ENCODE measurements around the gene USP7. TPM values are rescaled to one million over a fixed set of nuclear protein-coding genes. Genes with fewer than 3 reads are reported as not detected.

Gene USP7
- total RNA-seq, 1 experiment from 2014 or later = 73.8 TPM

DNA sequence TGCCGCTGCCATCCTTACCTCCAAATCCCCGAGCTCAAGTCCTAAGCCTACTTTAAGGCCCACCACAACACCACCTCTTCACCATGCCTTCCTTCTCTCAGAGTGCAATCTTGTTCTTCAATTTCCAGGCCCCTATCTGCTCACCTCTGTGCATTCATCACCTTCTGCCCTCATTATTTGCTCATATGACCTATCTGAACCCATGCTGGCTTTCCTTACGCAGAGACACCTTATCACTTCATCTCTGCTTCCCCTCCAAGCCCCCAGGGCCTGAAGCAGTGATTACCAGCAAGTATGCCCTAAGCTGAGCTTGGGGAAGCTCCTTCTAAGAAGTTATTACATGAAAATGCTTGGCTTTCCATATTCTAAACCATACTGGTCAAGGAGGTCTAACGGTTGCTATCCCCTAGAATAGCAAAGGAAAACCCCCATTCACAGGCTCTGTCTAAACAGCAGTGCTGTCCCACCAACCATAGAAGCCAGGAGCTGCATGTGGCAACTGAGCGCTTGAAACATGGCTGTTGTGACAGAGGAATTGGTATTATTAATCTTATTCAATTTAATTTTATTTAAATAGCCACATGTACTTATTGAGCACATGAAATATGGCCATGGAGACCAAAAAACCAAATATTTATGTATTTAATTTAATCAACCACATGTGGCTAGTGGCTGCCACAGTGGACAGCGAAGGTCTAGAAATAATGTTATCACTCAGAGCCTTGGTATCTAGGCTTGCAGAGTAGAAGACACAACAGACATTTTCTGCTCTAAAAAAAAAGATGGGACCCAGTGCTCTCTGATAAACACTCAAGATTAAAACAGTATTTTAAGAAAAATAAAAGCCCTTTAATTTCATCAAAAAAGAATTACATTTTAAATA, 13.9 kb downstream of the USP7 start:
- no peak overlapping the region for H2AFZ ChIP-seq (ENCODE audit: low read length)
- peaks cover 95% of the 10 kb centered on the region for H3K79me2 ChIP-seq (ENCODE audit: low read length)
- no peaks in the 10 kb centered on the region for H3K9me3 ChIP-seq (ENCODE audit: low read length)
- H3F3A ChIP-seq (ENCODE audit: low read length, unreplicated experiment) = no peaks in the 10 kb centered on the region
- ChIA-PET CTCF (no interaction called here), POLR2A (ENCODE audit: unreplicated experiment) (no interaction called here)
- H3K27ac ChIP-seq (ENCODE audit: low read length) = no peak overlapping the region
- intact Hi-C loops (cut with micrococcal nuclease) = no loop called here
- H3K4me3 ChIP-seq (ENCODE audit: low read length) = no peak overlapping the region
- peaks cover 89% of the 10 kb centered on the region for H4K20me1 ChIP-seq (ENCODE audit: low read length)
- no peak for DNase-seq
- H3K36me3 ChIP-seq (ENCODE audit: low read depth, low read length) = no peaks in the 10 kb centered on the region
- BruUV-seq (replicated peaks) = no TSS peak
- H3K9me2 ChIP-seq (replicated peaks; ENCODE audit: low read length) = no peaks in the 10 kb centered on the region
- H3K27me3 ChIP-seq (ENCODE audit: low read length) = no peaks in the 10 kb centered on the region
- TF ChIP-seq, protein P1, sequence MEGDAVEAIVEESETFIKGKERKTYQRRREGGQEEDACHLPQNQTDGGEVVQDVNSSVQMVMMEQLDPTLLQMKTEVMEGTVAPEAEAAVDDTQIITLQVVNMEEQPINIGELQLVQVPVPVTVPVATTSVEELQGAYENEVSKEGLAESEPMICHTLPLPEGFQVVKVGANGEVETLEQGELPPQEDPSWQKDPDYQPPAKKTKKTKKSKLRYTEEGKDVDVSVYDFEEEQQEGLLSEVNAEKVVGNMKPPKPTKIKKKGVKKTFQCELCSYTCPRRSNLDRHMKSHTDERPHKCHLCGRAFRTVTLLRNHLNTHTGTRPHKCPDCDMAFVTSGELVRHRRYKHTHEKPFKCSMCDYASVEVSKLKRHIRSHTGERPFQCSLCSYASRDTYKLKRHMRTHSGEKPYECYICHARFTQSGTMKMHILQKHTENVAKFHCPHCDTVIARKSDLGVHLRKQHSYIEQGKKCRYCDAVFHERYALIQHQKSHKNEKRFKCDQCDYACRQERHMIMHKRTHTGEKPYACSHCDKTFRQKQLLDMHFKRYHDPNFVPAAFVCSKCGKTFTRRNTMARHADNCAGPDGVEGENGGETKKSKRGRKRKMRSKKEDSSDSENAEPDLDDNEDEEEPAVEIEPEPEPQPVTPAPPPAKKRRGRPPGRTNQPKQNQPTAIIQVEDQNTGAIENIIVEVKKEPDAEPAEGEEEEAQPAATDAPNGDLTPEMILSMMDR (conservative IDR thresholded peaks at IDR 0.05; ENCODE audit: low read depth, low read length) = no peak
- TF ChIP-seq EZH2 (IDR thresholded peaks at IDR 0.05; ENCODE audit: low read length, unreplicated experiment) (no peak), EZH2phosphoT487 (IDR thresholded peaks at IDR 0.05; ENCODE audit: borderline replicate concordance, low read length) (no peak)
- no peak overlapping the region for H3K4me2 ChIP-seq (ENCODE audit: low read length)
- ATAC-seq = no peak
- no peaks in the 10 kb centered on the region for H3K4me1 ChIP-seq (ENCODE audit: insufficient read depth, low read length)
- no peak overlapping the region for H3K9ac ChIP-seq (ENCODE audit: low read length)

DNA sequence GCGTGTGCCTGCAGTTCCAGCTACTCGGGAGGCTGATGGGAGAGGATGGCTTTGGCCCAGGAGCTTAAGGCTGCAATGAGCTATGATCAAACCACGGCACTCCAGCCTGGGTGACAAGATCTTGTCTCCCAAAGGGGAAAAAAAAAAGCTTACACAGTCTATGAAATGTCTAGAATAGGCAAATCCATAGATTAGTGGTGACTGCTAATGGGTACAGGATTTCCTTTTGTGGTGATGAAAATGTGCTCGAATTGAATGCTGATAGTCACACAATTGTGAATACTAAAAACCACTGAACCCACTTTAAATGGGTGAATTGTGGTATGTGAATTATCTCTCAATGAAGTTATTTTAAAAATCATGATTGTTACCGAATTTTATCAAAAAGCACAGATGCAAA, 14.9 kb downstream of the USP7 start:
- CTCF ChIA-PET = no interaction called here
- DNase-seq = no peak
- intact Hi-C loops (cut with micrococcal nuclease) = no loop called here
- BruUV-seq (replicated peaks) = no TSS peak
- H4K20me1 ChIP-seq (ENCODE audit: low read length) = peaks cover 90% of the 10 kb centered on the region
- no peaks in the 10 kb centered on the region for H3K9me2 ChIP-seq (replicated peaks; ENCODE audit: low read length)
- H3K36me3 ChIP-seq (ENCODE audit: low read depth, low read length) = no peaks in the 10 kb centered on the region
- no peak overlapping the region for H3K27ac ChIP-seq (ENCODE audit: low read length)
- no peaks in the 10 kb centered on the region for H3K27me3 ChIP-seq (ENCODE audit: low read length)
- H3K4me3 ChIP-seq (ENCODE audit: low read length) = no peak overlapping the region
- H3F3A ChIP-seq (ENCODE audit: low read length, unreplicated experiment) = no peaks in the 10 kb centered on the region
- H3K9me3 ChIP-seq (ENCODE audit: low read length) = no peaks in the 10 kb centered on the region
- TF ChIP-seq, protein P1 (conservative IDR thresholded peaks at IDR 0.05; ENCODE audit: low read depth, low read length) = no peak
- TF ChIP-seq EZH2phosphoT487 (IDR thresholded peaks at IDR 0.05; ENCODE audit: borderline replicate concordance, low read length) = no peak
- no peaks in the 10 kb centered on the region for H3K4me1 ChIP-seq (ENCODE audit: insufficient read depth, low read length)
- H2AFZ ChIP-seq (ENCODE audit: low read length) = no peak overlapping the region
- H3K79me2 ChIP-seq (ENCODE audit: low read length) = peaks cover 96% of the 10 kb centered on the region
- H3K4me2 ChIP-seq (ENCODE audit: low read length) = no peak overlapping the region
- no peak overlapping the region for H3K9ac ChIP-seq (ENCODE audit: low read length)
- no peak for ATAC-seq
- POLR2A ChIA-PET (ENCODE audit: unreplicated experiment) = no interaction called here

DNA sequence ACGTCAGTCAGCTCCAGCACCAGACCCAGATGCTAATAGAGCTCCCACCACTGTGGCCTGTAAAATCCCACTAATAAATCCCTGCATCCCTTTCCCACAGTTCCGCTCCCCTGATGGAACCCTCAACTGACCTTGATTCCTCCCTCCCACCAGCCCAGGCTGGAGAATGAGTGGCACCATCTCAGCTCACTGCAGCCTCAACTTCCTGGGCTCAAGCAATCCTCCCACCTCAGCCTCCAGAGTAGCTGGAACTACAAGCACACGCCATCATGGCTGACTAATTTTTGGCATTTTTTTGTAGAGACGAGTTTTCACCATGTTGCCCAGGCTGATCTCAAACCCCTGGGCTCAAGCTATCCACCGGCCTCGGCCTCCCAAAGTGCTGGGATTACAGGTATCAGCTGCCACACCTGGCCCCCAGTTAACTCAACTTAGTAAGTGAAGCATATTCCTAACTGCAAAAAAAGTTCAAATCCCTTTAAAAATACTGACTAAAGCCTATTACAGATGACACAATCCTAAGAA, 15.6 kb downstream of the USP7 start:
- peaks cover 96% of the 10 kb centered on the region for H4K20me1 ChIP-seq (ENCODE audit: low read length)
- H2AFZ ChIP-seq (ENCODE audit: low read length) = no peak overlapping the region
- no peak overlapping the region for H3K4me3 ChIP-seq (ENCODE audit: low read length)
- no peaks in the 10 kb centered on the region for H3K36me3 ChIP-seq (ENCODE audit: low read depth, low read length)
- ATAC-seq (no peak), DNase-seq (no peak)
- no peaks in the 10 kb centered on the region for H3K9me2 ChIP-seq (replicated peaks; ENCODE audit: low read length)
- no peaks in the 10 kb centered on the region for H3K27me3 ChIP-seq (ENCODE audit: low read length)
- no peak overlapping the region for H3K27ac ChIP-seq (ENCODE audit: low read length)
- ChIA-PET POLR2A (ENCODE audit: unreplicated experiment) (no interaction called here), CTCF (interaction anchor here (1.0 kb wide), 2 partner anchors 12 to 61 kb away, joined by 3 read pairs; no protein-coding TSS in a partner anchor)
- TF ChIP-seq EZH2 (IDR thresholded peaks at IDR 0.05; ENCODE audit: low read length, unreplicated experiment) (no peak), EZH2phosphoT487 (IDR thresholded peaks at IDR 0.05; ENCODE audit: borderline replicate concordance, low read length) (no peak)
- TF ChIP-seq, protein P1 (conservative IDR thresholded peaks at IDR 0.05; ENCODE audit: low read depth, low read length) = no peak
- H3K4me2 ChIP-seq (ENCODE audit: low read length) = no peak overlapping the region
- BruUV-seq (replicated peaks) = no TSS peak
- H3K9me3 ChIP-seq (ENCODE audit: low read length) = no peaks in the 10 kb centered on the region
- intact Hi-C loops (cut with micrococcal nuclease) = no loop called here
- H3F3A ChIP-seq (ENCODE audit: low read length, unreplicated experiment) = no peaks in the 10 kb centered on the region
- H3K4me1 ChIP-seq (ENCODE audit: insufficient read depth, low read length) = no peaks in the 10 kb centered on the region
- H3K79me2 ChIP-seq (ENCODE audit: low read length) = peaks cover 100% of the 10 kb centered on the region
- H3K9ac ChIP-seq (ENCODE audit: low read length) = no peak overlapping the region
